GM19023 (cell line): ENCODE measurements around the gene GRHL1.

Experiments
- ATAC-seq: cut with Tn5 transposase; IDR thresholded peaks from one replicate; pipeline ENCODE4 v1.9.1; 2021; ENCODE audit warnings: mild to moderate bottlenecking, moderate library complexity; ENCODE audit not compliant: unreplicated experiment

Gene GRHL1

GRCh38 chr2:9992427-9993187, 41.1 kb downstream of the GRHL1 start:
- ATAC-seq, result no peak

DNA sequence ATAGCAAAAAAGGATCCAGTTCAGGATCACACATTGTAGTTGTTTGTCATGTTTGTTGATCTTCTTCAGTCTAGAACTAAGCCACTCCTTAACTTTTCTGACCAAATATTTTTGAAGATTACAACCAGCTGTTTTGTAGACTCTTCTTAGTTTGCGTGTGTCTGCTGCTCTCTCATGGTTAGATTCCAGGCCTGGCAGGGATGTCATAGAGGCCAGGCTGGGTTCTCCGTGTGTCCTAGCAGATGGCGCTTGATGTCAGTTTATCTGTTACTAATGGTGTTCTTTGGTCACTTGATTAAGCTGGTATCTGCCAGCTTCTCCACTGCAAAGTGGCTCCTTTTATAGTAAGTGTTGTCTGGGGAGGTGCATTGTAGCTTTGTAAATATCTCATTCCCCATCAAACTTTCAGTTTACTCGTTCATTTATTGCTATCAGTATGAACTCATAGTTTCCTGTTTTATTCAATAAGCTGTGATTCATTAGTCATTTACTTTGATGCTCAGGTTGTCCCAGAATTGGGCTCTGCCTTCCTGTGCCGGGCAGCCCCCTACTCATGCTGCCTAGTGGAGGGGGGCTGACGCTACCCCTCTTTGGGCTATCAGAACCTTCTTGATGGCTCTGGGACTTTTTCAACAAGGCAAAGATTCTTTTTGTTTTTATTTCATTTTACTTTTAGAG, 42.1 kb downstream of the GRHL1 start:
- no peak for ATAC-seq

DNA sequence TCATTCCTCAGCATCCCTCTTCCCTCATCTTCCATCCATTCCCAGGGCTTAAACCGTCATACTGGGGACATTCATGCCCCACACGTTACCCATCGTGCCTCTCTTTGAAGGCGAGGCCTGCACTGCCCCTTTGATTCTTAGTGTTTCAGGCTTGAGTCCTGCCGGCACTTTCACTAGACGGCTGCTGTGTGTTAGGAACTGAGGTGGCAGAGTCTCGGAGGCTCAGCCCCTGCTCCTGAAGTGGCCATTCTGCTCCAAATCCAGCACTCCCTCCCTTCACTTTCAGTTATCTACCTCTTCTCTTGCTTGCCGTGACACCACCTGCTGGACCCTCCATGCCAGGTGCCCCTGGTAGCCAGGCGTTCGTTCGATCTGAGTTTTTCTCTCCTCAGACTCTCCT, 43.0 kb downstream of the GRHL1 start:
- no peak for ATAC-seq

- no peak for ATAC-seq
Measured at GRCh38 chr2:9995059-9995458, 43.6 kb downstream of the GRHL1 start.

- ATAC-seq, result no peak
Measured at GRCh38 chr2:9996321-9996720, 44.8 kb downstream of the GRHL1 start.

- no peak for ATAC-seq
Measured at GRCh38 chr2:9997936-9998335, 46.4 kb downstream of the GRHL1 start.

- no peak for ATAC-seq
Measured at GRCh38 chr2:9998916-9999654, 47.6 kb downstream of the GRHL1 start.

DNA sequence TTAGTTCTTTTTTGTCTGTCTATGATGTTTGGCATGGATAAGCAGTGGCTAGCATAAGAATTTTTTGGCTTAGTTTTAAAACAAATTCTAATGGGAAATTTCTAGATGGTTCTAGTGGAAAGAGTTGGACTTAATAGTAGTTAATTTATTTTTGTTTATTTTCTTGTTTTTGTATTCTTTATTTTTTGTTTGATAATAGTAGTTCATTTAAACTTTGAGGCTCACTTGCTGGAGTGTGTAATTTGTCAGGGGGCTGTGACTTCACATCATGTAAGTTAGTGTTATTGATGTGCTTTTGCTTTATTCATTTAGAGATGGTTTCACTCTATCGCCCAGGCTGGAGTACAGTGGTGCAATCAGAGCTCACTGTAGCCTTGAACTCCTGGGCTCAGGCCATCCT, 48.2 kb downstream of the GRHL1 start:
- ATAC-seq, result no peak

GRCh38 chr2:10000541-10000940, 49.0 kb downstream of the GRHL1 start:
- ATAC-seq, result no peak

- ATAC-seq, result no peak
Measured at GRCh38 chr2:10001586-10001985, 50.1 kb downstream of the GRHL1 start.

- ATAC-seq, result no peak
Measured at GRCh38 chr2:10002109-10002508, 50.6 kb downstream of the GRHL1 start.

GRCh38 chr2:10002681-10003080, 51.2 kb downstream of the GRHL1 start:
- ATAC-seq, result no peak

- ATAC-seq, result no peak
Measured at GRCh38 chr2:10003206-10004125, 52.0 kb downstream of the GRHL1 start.

- ATAC-seq, result no peak
Measured at GRCh38 chr2:10004401-10004800, 52.9 kb downstream of the GRHL1 start.

DNA sequence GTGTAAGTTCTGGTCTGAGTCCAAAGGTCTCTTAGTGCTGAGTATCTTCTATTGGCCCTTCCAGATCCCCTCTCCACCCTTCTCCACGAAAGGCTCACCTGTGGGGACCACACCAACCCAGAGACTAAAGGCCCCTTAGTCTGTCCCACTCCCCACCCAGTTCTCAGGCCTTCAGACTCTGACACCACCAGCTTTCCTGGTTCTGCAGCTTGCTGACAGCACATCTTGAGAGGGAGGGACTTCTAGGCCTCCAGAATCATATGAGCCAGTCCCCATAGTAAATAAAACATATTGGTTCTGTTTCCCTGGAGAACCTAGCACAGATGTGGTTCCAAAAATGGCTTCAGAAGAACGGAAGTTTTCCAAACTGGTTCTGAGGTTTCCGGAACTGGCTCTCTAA, 53.3 kb downstream of the GRHL1 start:
- ATAC-seq, result no peak

GRCh38 chr2:10005461-10006235, 54.2 kb downstream of the GRHL1 start:
- ATAC-seq, result no peak

DNA sequence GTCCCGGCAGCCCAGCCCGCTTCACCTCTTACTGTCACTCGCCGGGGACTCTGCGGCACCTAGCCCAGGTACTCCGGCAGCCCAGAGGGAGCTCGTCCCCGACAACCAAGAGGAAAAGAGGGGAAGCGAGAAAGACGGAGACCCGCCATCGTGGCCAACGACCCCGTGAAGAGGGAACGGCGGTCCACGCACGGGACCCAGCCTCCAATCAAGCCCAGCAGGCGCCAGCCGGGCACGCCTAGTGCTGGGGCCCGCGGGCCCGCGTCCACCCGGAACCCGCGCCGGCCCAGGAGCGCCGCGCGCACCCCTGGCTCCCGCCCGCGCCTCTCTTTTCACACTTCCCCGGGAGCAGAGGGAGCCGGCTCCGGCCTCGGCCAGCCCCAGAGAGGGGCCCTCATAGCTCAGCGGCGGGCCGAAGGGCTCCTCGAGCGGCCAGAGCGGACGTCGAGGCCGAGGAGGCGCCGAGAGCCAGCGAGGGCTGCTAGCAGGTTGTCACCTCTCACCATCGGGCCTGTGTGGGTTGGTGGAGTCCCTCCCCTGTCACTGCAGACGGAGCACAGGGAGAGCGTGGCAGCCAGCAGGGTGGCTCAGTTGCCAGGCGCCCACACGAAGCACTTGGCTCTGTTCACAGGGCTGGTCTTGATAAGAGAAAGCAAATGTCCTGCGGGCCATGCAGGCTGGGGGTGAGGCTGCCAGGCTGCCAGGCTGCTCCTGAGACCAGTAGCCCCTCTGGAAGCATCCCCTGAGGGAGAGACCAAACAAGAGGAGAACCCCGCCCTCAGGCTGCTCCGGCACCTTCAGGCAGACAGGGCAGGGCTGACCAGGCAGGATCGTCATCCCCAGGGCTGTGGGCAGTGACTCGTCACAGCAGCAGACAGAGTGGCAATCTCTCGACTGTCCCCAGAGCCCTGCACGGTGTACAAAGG, 55.0 kb downstream of the GRHL1 start:
- no peak for ATAC-seq

DNA sequence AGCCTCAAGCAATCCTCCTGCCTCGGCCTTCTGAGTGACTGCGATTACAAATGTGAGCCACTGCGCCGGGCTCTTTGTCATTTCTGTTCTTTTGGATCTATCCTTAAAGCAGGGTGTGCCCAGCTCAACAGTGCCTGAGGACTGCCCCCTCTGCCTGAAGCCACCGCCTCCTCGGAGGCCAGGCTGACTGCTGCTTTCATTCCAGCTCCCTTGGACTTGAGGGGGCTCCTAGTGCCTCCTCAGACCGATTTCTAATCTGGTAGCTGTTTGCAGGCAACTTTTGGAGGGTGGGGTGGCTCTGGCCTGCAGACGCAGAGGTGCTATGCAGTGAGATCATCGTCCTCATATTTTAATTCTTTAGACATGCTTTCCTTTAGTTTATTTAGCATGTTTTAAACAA, 55.9 kb downstream of the GRHL1 start:
- no peak for ATAC-seq
